Motor neuron (in vitro differentiated cells): ENCODE measurements around the gene NLRP14. TPM values are rescaled to one million over a fixed set of nuclear protein-coding genes. Genes with fewer than 3 reads are reported as not detected.
A peak's percentile ranks its signal among the peaks of the same experiment; 100 is the strongest.

Experiments used
- ATAC-seq, 8 experiments: fragments of 200-7000 bp; cut with Tn5 transposase; replicated peaks in 6 of 8; 2 replicates each; pipeline ENCODE4 v1.8.0; 2021; ENCODE audit warnings: mild to moderate bottlenecking in 8 of 8, moderate library complexity in 8 of 8
- H3K27ac ChIP-seq, 2 donors: fragments of 250-450 bp; sonication (Bioruptor Pico); 2 replicates each; pipeline ENCODE4 v1.9.0; 2021; ENCODE audit warnings: antibody characterized with exemption in 2 of 2, mild to moderate bottlenecking in 2 of 2, moderate library complexity in 1 of 2
- H3K4me1 ChIP-seq, 2 donors: fragments of 250-450 bp; sonication (Bioruptor Pico); replicated peaks in 1 of 2; 2 replicates each; pipeline ENCODE4 v1.6.1; 2021; ENCODE audit warnings: antibody characterized with exemption in 2 of 2, mild to moderate bottlenecking in 2 of 2, moderate library complexity in 1 of 2
- H3K4me3 ChIP-seq, 5 donors: fragments of 250-450 bp; sonication (Bioruptor Pico); 2 replicates each; pipeline ENCODE4 v1.9.0; 2021; ENCODE audit warnings: antibody characterized with exemption in 5 of 5, mild to moderate bottlenecking in 5 of 5, moderate library complexity in 4 of 5
- WGBS, 10 experiments: fragments of 450-650 bp; shearing (Covaris generic); methylation state at CpG; one replicate each; pipeline ENCODE4 v1.0.0; 2022; 5-methylcytosine and 5-hydroxymethylcytosine counted together
- in situ Hi-C, 9 experiments: fragments of 400-800 bp; cut with MboI; loops; one replicate each; pipeline ENCODE4 v1.15.0; 2021; ENCODE audit warnings: low sequenced_read_pairs in 9 of 9, low pct_unique_long_range_greater_than_20kb in 2 of 9; ENCODE audit not compliant: unreplicated experiment in 9 of 9
- total RNA-seq, 8 experiments: library from RNA; unstranded; fragments of 300-600 nt; gene quantifications; 2 replicates each; pipeline versions ENCODE4 v1.2.3 to v1.2.4, GENCODE V29; 2022

Gene NLRP14
- total RNA-seq: under 1 TPM; 0.10 to 0.90 (median 0.38) TPM

GRCh38 chr11:7020183-7020917, at the start of gene NLRP14, which contains the start of gene ZNF214:
Gene NLRP14, plus strand, starts transcription at chr11:7020479. Its CDS starts 18,108 bp downstream, at chr11:7038587.
Gene ZNF214, minus strand, starts transcription at chr11:7020346. Its CDS starts 17,511 bp downstream, at chr11:7002835.
- in situ Hi-C loops: no loop called here
- H3K4me3 ChIP-seq: peak within 1 kb of the TSS; percentile 53 to 90 (median 78)
- peak; percentile 94 to 97 (median 96) for ATAC-seq
- H3K27ac ChIP-seq: peak within 1 kb of the TSS; percentile 69 to 77
- 0 to 17% (median 9%) methylated on average over 2 to 16 of the region's 47 CpGs; no CpG with 5 or more reads in 2 of the 10 experiments for WGBS, 10 experiments
- peaks cover 2 to 13% of the 10 kb centered on the region in 2 donors for H3K4me1 ChIP-seq

- H3K4me3 ChIP-seq: no peak overlapping the region
- H3K4me1 ChIP-seq: no peaks in the 10 kb centered on the region
- 64 to 100% (median 78%) methylated on average over 1 to 2 of the region's 2 CpGs for WGBS, 10 experiments
- ATAC-seq: no peak
- in situ Hi-C loops: no loop called here
- H3K27ac ChIP-seq: no peak overlapping the region
Observed at GRCh38 chr11:6979365-6979764, 40.9 kb upstream of the NLRP14 start.

DNA sequence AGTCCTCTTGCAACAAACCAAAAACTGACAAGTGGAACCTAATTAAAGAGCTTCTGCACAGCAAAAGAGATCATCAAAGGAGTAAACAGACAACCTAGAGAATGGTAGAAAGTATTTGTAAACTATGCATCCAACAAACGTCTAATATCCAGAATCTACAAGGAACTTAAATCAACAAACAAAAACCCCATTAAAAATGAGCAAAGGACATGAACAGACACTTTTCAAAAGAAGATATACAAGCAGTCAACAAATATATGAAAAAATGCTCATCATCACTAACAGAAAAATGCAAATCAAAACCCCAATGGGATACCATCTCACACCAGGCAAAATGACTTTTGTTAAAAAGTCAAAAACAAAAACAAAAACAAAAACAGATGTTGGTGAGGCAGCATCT, 33.8 kb upstream of the NLRP14 start:
- Histone ChIP-seq H3K27ac (no peak overlapping the region), H3K4me1 (no peaks in the 10 kb centered on the region), H3K4me3 (no peak overlapping the region)
- no peak for ATAC-seq
- WGBS, 10 experiments: 9 to 100% (median 57%) methylated on average over 1 of the region's 1 CpG; no CpG with 5 or more reads in 1 of the 10 experiments
- in situ Hi-C loops: no loop called here

- Histone ChIP-seq H3K4me3 (no peak overlapping the region), H3K27ac (no peak overlapping the region), H3K4me1 (no peaks in the 10 kb centered on the region)
- ATAC-seq: no peak
- in situ Hi-C loops: no loop called here
Observed at GRCh38 chr11:6988506-6988905, 31.8 kb upstream of the NLRP14 start.

- 70 to 100% (median 96%) methylated on average over 1 to 4 of the region's 6 CpGs; no CpG with 5 or more reads in 4 of the 10 experiments for WGBS, 10 experiments
- ATAC-seq: no peak
- Histone ChIP-seq H3K4me1 (no peaks in the 10 kb centered on the region), H3K27ac (no peak overlapping the region), H3K4me3 (no peak overlapping the region)
- in situ Hi-C loops: no loop called here
Observed at GRCh38 chr11:6991227-6991626, 29.1 kb upstream of the NLRP14 start.

DNA sequence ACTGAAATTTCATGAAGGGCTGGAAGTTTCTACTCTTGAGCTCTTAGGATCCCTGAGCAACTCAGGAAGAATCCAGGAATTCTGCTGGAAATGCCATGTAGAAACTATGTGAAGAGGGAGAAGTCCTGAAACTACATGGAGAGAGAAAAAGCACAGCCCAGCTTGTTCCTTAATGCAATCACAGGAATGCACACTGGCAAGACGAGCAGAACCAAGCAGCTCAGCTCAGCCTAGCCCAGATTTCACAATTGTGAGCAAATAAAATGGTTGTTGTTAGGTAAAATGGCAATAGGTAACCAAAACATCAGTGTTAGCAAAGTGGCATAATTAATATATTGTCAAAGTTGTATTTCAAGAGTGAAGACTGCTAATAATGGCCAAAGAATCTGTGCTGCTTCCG, 28.3 kb upstream of the NLRP14 start:
- H3K27ac ChIP-seq: no peak overlapping the region
- in situ Hi-C loops: no loop called here
- no peak for ATAC-seq
- no peak overlapping the region for H3K4me3 ChIP-seq
- 0 to 100% (median 81%) methylated on average over 1 to 2 of the region's 2 CpGs; no CpG with 5 or more reads in 4 of the 10 experiments for WGBS, 10 experiments
- no peaks in the 10 kb centered on the region for H3K4me1 ChIP-seq

DNA sequence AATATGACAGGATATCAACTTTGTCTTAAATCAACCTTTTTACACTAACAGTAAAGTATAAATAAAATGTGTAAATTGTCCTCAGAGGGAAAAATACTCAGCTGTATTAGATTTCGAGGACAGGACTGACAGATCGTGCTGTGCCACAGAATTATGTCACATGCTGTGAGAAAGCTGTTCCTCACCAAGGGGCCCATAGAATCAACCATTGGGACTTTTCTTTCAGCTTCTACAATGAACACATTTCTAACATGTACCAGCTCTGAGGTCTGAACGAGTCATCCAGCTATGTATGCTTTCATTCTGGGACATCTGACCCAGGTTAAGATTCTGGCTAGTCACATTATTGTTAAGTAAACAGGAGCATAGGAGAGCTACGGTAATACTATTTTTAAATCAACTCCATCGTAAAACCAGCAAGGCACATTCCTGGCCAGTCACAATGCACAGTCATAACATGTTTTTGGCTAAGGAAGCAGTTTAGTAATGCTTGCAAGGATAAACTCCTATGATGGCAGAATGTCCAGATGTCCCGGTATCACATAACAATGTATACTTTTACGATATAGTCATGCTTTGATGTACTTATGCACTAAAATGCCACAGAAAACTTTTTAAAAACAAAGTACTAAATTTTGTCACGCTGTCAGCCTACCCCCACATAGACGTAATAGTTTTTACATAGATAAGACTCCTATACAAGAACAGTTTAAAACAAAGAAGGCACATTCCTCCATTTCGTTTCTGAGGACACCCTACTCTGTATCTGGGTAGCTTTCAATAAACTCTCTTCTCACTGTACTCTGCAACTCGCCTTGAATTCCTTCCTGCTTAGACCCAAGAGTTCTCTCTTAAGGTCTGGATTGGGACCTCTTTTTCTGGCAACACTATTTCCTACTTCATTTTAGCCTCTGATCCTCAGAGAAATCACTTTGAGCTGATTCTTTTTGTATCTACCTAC, 27.5 kb upstream of the NLRP14 start:
- no peak overlapping the region for H3K27ac ChIP-seq
- no peaks in the 10 kb centered on the region for H3K4me1 ChIP-seq
- in situ Hi-C loops: no loop called here
- no peak overlapping the region for H3K4me3 ChIP-seq
- ATAC-seq: peak in 3 of 8 experiments; percentile 61 to 91 (median 86)
- WGBS, 10 experiments: 26 to 77% (median 63%) methylated on average over 2 to 11 of the region's 11 CpGs; no CpG with 5 or more reads in 1 of the 10 experiments

DNA sequence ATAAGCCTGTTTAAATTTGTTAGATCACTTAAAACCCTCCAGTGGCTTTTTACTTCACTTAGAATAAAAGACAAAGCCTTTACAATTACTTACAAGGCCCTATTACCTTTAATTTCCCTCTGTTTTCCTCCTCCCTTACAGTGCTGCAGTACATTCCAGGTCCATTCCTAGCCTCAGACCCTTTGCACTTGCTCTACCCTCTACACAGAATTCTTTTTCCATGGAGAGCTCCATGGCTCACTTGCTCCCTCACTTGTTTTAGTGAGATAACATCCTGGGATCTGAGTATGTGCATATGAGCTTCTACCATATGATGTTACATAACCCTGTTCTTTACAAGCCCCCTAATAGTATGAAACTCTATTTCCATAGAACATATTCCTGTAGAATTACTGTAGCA, 24.6 kb upstream of the NLRP14 start:
- in situ Hi-C loops: no loop called here
- Histone ChIP-seq H3K27ac (no peak overlapping the region), H3K4me3 (no peak overlapping the region), H3K4me1 (no peaks in the 10 kb centered on the region)
- no peak for ATAC-seq

DNA sequence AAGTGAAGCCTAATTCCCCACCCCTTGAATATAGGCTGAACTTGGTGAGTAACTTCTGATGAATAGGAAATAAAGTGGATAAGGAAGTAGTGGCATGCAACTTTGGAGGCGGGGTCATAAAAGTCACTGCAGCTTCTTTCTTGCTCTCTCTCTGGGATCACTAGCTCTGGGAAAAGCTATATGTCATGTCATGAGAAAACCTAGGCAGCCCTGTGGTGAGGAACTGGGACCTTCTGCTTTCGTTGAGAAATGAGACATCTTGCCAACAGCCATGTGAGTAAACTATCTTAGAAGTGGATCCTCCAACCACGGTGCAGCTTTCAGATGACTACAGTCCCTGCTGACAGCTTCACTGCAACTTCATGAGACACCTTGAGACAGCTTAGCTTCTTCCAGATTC, 15.8 kb upstream of the NLRP14 start:
- in situ Hi-C loops: no loop called here
- peak in 2 of 8 experiments; percentile 87 to 95 for ATAC-seq
- no peak overlapping the region for H3K27ac ChIP-seq
- no peaks in the 10 kb centered on the region for H3K4me1 ChIP-seq
- WGBS, 10 experiments: 0 to 69% (median 58%) methylated on average over 1 to 3 of the region's 3 CpGs; no CpG with 5 or more reads in 3 of the 10 experiments
- no peak overlapping the region for H3K4me3 ChIP-seq

- peaks cover 9% of the 10 kb centered on the region in 2 donors for H3K4me1 ChIP-seq
- H3K27ac ChIP-seq: no peak overlapping the region
- no peak overlapping the region for H3K4me3 ChIP-seq
- no peak for ATAC-seq
- in situ Hi-C loops: no loop called here
- 83 to 100% (median 96%) methylated on average over 1 of the region's 1 CpG; no CpG with 5 or more reads in 4 of the 10 experiments for WGBS, 10 experiments
Observed at GRCh38 chr11:7014118-7014517, 6.2 kb upstream of the NLRP14 start.

- in situ Hi-C loops: no loop called here
- no peak overlapping the region for H3K4me3 ChIP-seq
- peaks cover 9 to 15% of the 10 kb centered on the region in 2 donors for H3K4me1 ChIP-seq
- 80 to 100% (median 89%) methylated on average over 1 of the region's 1 CpG; no CpG with 5 or more reads in 2 of the 10 experiments for WGBS, 10 experiments
- ATAC-seq: no peak
- no peak overlapping the region for H3K27ac ChIP-seq
Observed at GRCh38 chr11:7016011-7016410, 4.3 kb upstream of the NLRP14 start.

- 0 to 4% (median 0%) methylated on average over 1 to 11 of the region's 26 CpGs; no CpG with 5 or more reads in 3 of the 10 experiments for WGBS, 10 experiments
- ATAC-seq: peak; percentile 40 to 67 (median 50)
- Histone ChIP-seq H3K4me3 (peak overlapping the region; percentile 53 to 90 (median 78)), H3K4me1 (peaks cover 2 to 13% of the 10 kb centered on the region in 2 donors), H3K27ac (peak overlapping the region; percentile 69 to 77)
- in situ Hi-C loops: no loop called here
Observed at GRCh38 chr11:7019500-7020182, 638 bp upstream of the NLRP14 start.
